ENCODE results near the gene GLT6D1. TPM values are rescaled to one million over a fixed set of nuclear protein-coding genes. Genes with fewer than 3 reads are reported as not detected.

Gene GLT6D1
- total and polyA plus RNA-seq, 2 of the 4 experiments (the other 2 are of a cell fraction) = not detected

- no peak overlapping the region for H3K4ac ChIP-seq (ENCODE audit: low read depth, low read length)
- H3K23ac ChIP-seq (ENCODE audit: low read depth, low read length) = no peak overlapping the region
- H4K8ac ChIP-seq (ENCODE audit: low read depth in 2 of 2, low read length in 2 of 2) = no peak overlapping the region
- CTCF ChIA-PET = no interaction called here
- H2AK9ac ChIP-seq (replicated peaks; ENCODE audit: low read depth, low read length, poor library complexity) = no peak overlapping the region
- H2BK15ac ChIP-seq (ENCODE audit: low read depth, low read length) = no peak overlapping the region
- intact Hi-C loops (cut with micrococcal nuclease) = no loop called here
- H3K27me3 ChIP-seq (ENCODE audit: control insufficient read depth, insufficient read depth, low read length) = no peaks in the 10 kb centered on the region
- POLR2A ChIA-PET (ENCODE audit: unreplicated experiment) = no interaction called here
- H3K4me1 ChIP-seq (ENCODE audit: control insufficient read depth, insufficient read depth, low read length) = no peaks in the 10 kb centered on the region
- no peak overlapping the region for H3K14ac ChIP-seq (replicated peaks; ENCODE audit: low read depth, low read length)
- in situ Hi-C loops (cut with MboI; ENCODE audit: low sequenced_read_pairs) = no loop called here
- no peak overlapping the region for H3K56ac ChIP-seq (ENCODE audit: extremely low read depth, insufficient read depth, low read length)
- H3K9me3 ChIP-seq (ENCODE audit: control insufficient read depth, insufficient read depth, low read length) = peaks cover 5% of the 10 kb centered on the region
- no peak for ATAC-seq (ENCODE audit: low read depth)
- H2BK20ac ChIP-seq (ENCODE audit: low read depth, low read length) = no peak overlapping the region
- no peaks in the 10 kb centered on the region for H4K20me1 ChIP-seq (ENCODE audit: insufficient read depth, low read length)
- H2AFZ ChIP-seq (replicated peaks; ENCODE audit: low read length, poor library complexity) = no peak overlapping the region
- H4K5ac ChIP-seq (ENCODE audit: low read depth, low read length) = no peak overlapping the region
- dilution Hi-C loops (cut with HindIII; ENCODE audit: low sequenced_read_pairs, unreplicated experiment) = no loop called here
- no peak overlapping the region for H3K18ac ChIP-seq (ENCODE audit: low read depth, low read length)
- no peaks in the 10 kb centered on the region for H3K79me1 ChIP-seq (ENCODE audit: low read depth in 1 of 2, low read length in 2 of 2)
- no peak overlapping the region for H4K91ac ChIP-seq (ENCODE audit: insufficient read depth, low read depth, low read length)
- 82% methylated on average over 8 of the region's 13 CpGs; no CpG with 5 or more reads in 1 of the 2 experiments for WGBS, 2 experiments (ENCODE audit: extremely low coverage in 2 of 2, insufficient read length in 1 of 2)
- H3K36me3 ChIP-seq (ENCODE audit: control insufficient read depth, insufficient read depth, low read length) = no peaks in the 10 kb centered on the region
- no peak overlapping the region for H3K4me2 ChIP-seq (ENCODE audit: low read depth, low read length)
- no TSS peak for BruUV-seq (replicated peaks)
- TF ChIP-seq MXI1 (IDR thresholded peaks at IDR 0.05; ENCODE audit: borderline replicate concordance, low read depth, low read length) (no peak), BHLHE40 (IDR thresholded peaks at IDR 0.05; ENCODE audit: low read depth, low read length) (no peak)
- H3K4me3 ChIP-seq (ENCODE audit: insufficient read depth, low read depth, low read length) = no peak overlapping the region
- no peaks in the 10 kb centered on the region for H3K9me1 ChIP-seq (ENCODE audit: insufficient read depth, low read length)
- no peak overlapping the region for H2AK5ac ChIP-seq (ENCODE audit: low read depth, low read length)
- H3K9ac ChIP-seq (ENCODE audit: low read depth, low read length) = no peak overlapping the region
- H2BK5ac ChIP-seq (ENCODE audit: low read depth, low read length, poor library complexity, severe bottlenecking) = no peak overlapping the region
- no peak overlapping the region for H2BK120ac ChIP-seq (ENCODE audit: low read depth, low read length)
- no peak overlapping the region for H3K27ac ChIP-seq (ENCODE audit: insufficient read depth, low read length)
- no peak for DNase-seq
Measured at GRCh38 chr9:135659252-135659651, 19.9 kb upstream of the GLT6D1 start.

Measured in IMR-90 (cell line).